ENCODE measurements around the gene TLL2.
"Not testable (repeated sequence)": the region's sequence is repeated elsewhere in the genome, so short reads cannot be mapped to it uniquely, and the experiment has no call there.

Gene TLL2

GRCh38 chr10:96513698-96514561 is at the start of gene TLL2:
TLL2 (minus strand) TSS chr10:96513926; CDS start chr10:96513685, 241 bp downstream.
- DNase-seq = peak; percentile 86

GRCh38 chr10:96560966-96561887 is 47.5 kb upstream of the TLL2 start:
- DNase-seq = no peak

- DNase-seq = no peak
Measured at GRCh38 chr10:96560489-96560888, 46.8 kb upstream of the TLL2 start.

GRCh38 chr10:96556003-96556402 is 42.3 kb upstream of the TLL2 start:
- DNase-seq = peak; percentile 4

- DNase-seq = no peak
Measured at GRCh38 chr10:96555330-96555729, 41.6 kb upstream of the TLL2 start.

GRCh38 chr10:96548589-96548988 is 34.9 kb upstream of the TLL2 start:
- DNase-seq = no peak

GRCh38 chr10:96545558-96545957 is 31.8 kb upstream of the TLL2 start:
- DNase-seq = not testable (repeated sequence)

GRCh38 chr10:96541921-96542320 is 28.2 kb upstream of the TLL2 start:
- DNase-seq = no peak

GRCh38 chr10:96540240-96540639 is 26.5 kb upstream of the TLL2 start:
- no peak for DNase-seq

- DNase-seq = no peak
Measured at GRCh38 chr10:96538683-96539082, 25.0 kb upstream of the TLL2 start.

- DNase-seq = no peak
Measured at GRCh38 chr10:96536129-96536528, 22.4 kb upstream of the TLL2 start.

GRCh38 chr10:96532523-96532922 is 18.8 kb upstream of the TLL2 start:
- DNase-seq = no peak

- no peak for DNase-seq
Measured at GRCh38 chr10:96529634-96530279, 16.0 kb upstream of the TLL2 start.

- no peak for DNase-seq
Measured at GRCh38 chr10:96524741-96525140, 11.0 kb upstream of the TLL2 start.

GRCh38 chr10:96517284-96517683 is 3.6 kb upstream of the TLL2 start:
- DNase-seq = no peak

- no peak for DNase-seq
Measured at GRCh38 chr10:96516337-96516736, 2.6 kb upstream of the TLL2 start.

- DNase-seq = no peak
Measured at GRCh38 chr10:96513305-96513697, 425 bp downstream of the TLL2 start.

GRCh38 chr10:96512524-96513304 is 1.0 kb downstream of the TLL2 start:
- no peak for DNase-seq

GRCh38 chr10:96511044-96511945 is 2.4 kb downstream of the TLL2 start:
- no peak for DNase-seq

- peak; percentile 85 for DNase-seq
Measured at GRCh38 chr10:96509017-96509641, 4.6 kb downstream of the TLL2 start.

- DNase-seq = no peak
Measured at GRCh38 chr10:96507044-96507443, 6.7 kb downstream of the TLL2 start.
